CD14-positive monocyte (primary cell): ENCODE results near the gene FAM20C. TPM values are rescaled to one million over a fixed set of nuclear protein-coding genes. Genes with fewer than 3 reads are reported as not detected.
A peak's percentile ranks its signal among the peaks of the same experiment; 100 is the strongest.

ENCODE experiments used
- DNase-seq, 3 donors: peaks; one replicate each; pipeline ENCODE4 v3.0.0-alpha.2; 2011 to 2022
- H2AFZ ChIP-seq: 2 replicates; pipeline ENCODE4 v1.6.0; 2012; ENCODE audit warnings: mild to moderate bottlenecking, low read depth, low read length, inconsistent platforms; ENCODE audit not compliant: insufficient read depth, poor library complexity, severe bottlenecking
- H3K27ac ChIP-seq, 2 donors: 1 replicate in 1 of 2; 2 replicates in 1 of 2; pipeline ENCODE4 v1.5.1; 2012 to 2013; ENCODE audit warnings: low read length in 2 of 2, control low read depth in 1 of 2, inconsistent platforms in 1 of 2, low read depth in 1 of 2, mild to moderate bottlenecking in 1 of 2
- H3K27me3 ChIP-seq, 2 donors: one replicate each; pipeline versions ENCODE4 v1.6.0 to v1.6.1; 2011 to 2013; ENCODE audit warnings: low read length in 2 of 2; ENCODE audit not compliant: control insufficient read depth in 2 of 2, insufficient read depth in 2 of 2
- H3K36me3 ChIP-seq, 2 donors: replicated peaks in 1 of 2; 1 replicate in 1 of 2; 2 replicates in 1 of 2; pipeline versions ENCODE4 v1.5.1 to v1.6.1; 2012 to 2013; ENCODE audit warnings: low read length in 2 of 2, control low read depth in 1 of 2, inconsistent platforms in 1 of 2, mild to moderate bottlenecking in 1 of 2; ENCODE audit not compliant: insufficient read depth in 2 of 2, control insufficient read depth in 1 of 2
- H3K4me1 ChIP-seq, 2 donors: 1 replicate in 1 of 2; 2 replicates in 1 of 2; pipeline versions ENCODE4 v1.5.1 to v1.6.1; 2012 to 2013; ENCODE audit warnings: low read length in 2 of 2, control low read depth in 1 of 2, inconsistent platforms in 1 of 2, mild to moderate bottlenecking in 1 of 2, moderate library complexity in 1 of 2; ENCODE audit not compliant: insufficient read depth in 2 of 2, control insufficient read depth in 1 of 2
- H3K4me2 ChIP-seq: replicated peaks from 2 replicates; pipeline ENCODE3; 2012; ENCODE audit warnings: low read length, moderate library complexity, mild to moderate bottlenecking; ENCODE audit not compliant: poor library complexity, severe bottlenecking; ENCODE audit errors: extremely low read depth
- H3K4me3 ChIP-seq, 3 experiments: fragments of 200-600 bp in 1 of 3; sonication (generic) in 1 of 3; replicated peaks in 1 of 3; 1 replicate in 2 of 3; 2 replicates in 1 of 3; pipeline ENCODE4 v1.5.1; 2011 to 2013; ENCODE audit warnings: low read length in 3 of 3, mild to moderate bottlenecking in 3 of 3, control low read depth in 2 of 3, low read depth in 2 of 3, inconsistent platforms in 1 of 3, moderate library complexity in 1 of 3
- H3K79me2 ChIP-seq: 2 replicates; pipeline ENCODE4 v1.6.0; 2012; ENCODE audit warnings: mild to moderate bottlenecking, control low read depth, inconsistent platforms, low read length, moderate library complexity; ENCODE audit not compliant: insufficient read depth
- H3K9ac ChIP-seq: 2 replicates; pipeline ENCODE4 v1.6.0; 2017; ENCODE audit warnings: low read length, mild to moderate bottlenecking; ENCODE audit not compliant: insufficient read depth, poor library complexity, severe bottlenecking
- H3K9me3 ChIP-seq, 2 donors: replicated peaks in 1 of 2; 1 replicate in 1 of 2; 2 replicates in 1 of 2; pipeline versions ENCODE4 v1.5.1 to v1.6.1; 2012 to 2013; ENCODE audit warnings: low read length in 2 of 2, control low read depth in 1 of 2; ENCODE audit not compliant: control insufficient read depth in 1 of 2, insufficient read depth in 1 of 2
- H4K20me1 ChIP-seq: 2 replicates; pipeline ENCODE4 v1.6.0; 2012; ENCODE audit warnings: mild to moderate bottlenecking, low read length, control low read depth, moderate library complexity; ENCODE audit not compliant: insufficient read depth
- H3K27ac Mint-ChIP-seq, 7 donors: one replicate each; pipeline ENCODE4 v1.8.0; 2020; ENCODE audit warnings: mild to moderate bottlenecking in 7 of 7, mixed read lengths in 7 of 7, moderate library complexity in 6 of 7, inconsistent platforms in 2 of 7
- H3K27me3 Mint-ChIP-seq, 3 donors: one replicate each; pipeline ENCODE4 v1.8.0; 2021 to 2022; ENCODE audit warnings: low read depth in 3 of 3, mild to moderate bottlenecking in 3 of 3, mixed read lengths in 3 of 3, moderate library complexity in 3 of 3, inconsistent platforms in 1 of 3
- H3K36me3 Mint-ChIP-seq, 2 donors: one replicate each; pipeline ENCODE4 v1.8.0; 2020; ENCODE audit warnings: mixed read lengths in 2 of 2, inconsistent platforms in 1 of 2, mild to moderate bottlenecking in 1 of 2
- H3K4me1 Mint-ChIP-seq: one replicate; pipeline ENCODE4 v1.8.0; 2020; ENCODE audit warnings: mild to moderate bottlenecking, mixed read lengths
- H3K4me3 Mint-ChIP-seq, 2 donors: one replicate each; pipeline ENCODE4 v1.8.0; 2020; ENCODE audit warnings: mild to moderate bottlenecking in 2 of 2, mixed read lengths in 2 of 2, moderate library complexity in 1 of 2
- H3K9me3 Mint-ChIP-seq, 7 donors: one replicate each; pipeline ENCODE4 v1.8.0; 2020 to 2022; ENCODE audit warnings: mixed read lengths in 7 of 7, mild to moderate bottlenecking in 6 of 7, moderate library complexity in 6 of 7, inconsistent platforms in 2 of 7
- WGBS: methylation state at CpG from one replicate; pipeline ENCODE4 v1.1.5; 2013; ENCODE audit warnings: missing lambda C conversion rate; ENCODE audit not compliant: insufficient coverage; 5-methylcytosine and 5-hydroxymethylcytosine counted together
- intact Hi-C, 2 donors: fragments of 100-400 bp; cut with micrococcal nuclease; formaldehyde crosslinking; loops; one replicate each; pipeline versions ENCODE4 v1.15.0 to v1.15.1; 2023
- polyA minus RNA-seq: library from RNA; depleted of rRNA, polyadenylated mRNA; stranded (reverse); fragments of >200 nt; gene quantifications from 2 replicates; pipeline ENCODE4 v1.2.3, GENCODE V29; 2012
- polyA plus RNA-seq, 3 donors: library from polyadenylated mRNA; depleted of rRNA in 1 of 3; unstranded in 2 of 3; stranded (reverse) in 1 of 3; fragments of 300-500 nt in 2 of 3; fragments of >200 nt in 1 of 3; fragmentation: Illumina TruSeq in 2 of 3; gene quantifications; 1 replicate in 2 of 3; 2 replicates in 1 of 3; pipeline ENCODE4 v1.2.3, GENCODE V29; 2012 to 2021
- total RNA-seq, 12 experiments: library from RNA in 1 of 12; stranded (reverse) in 1 of 12; fragments of 120-200 nt in 1 of 12; gene quantifications; one replicate each; pipeline ENCODE4 v1.2.4 and lab custom pipeline; 2013 to 2026; ENCODE audit warnings: mixed read lengths in 6 of 12, inconsistent platforms in 1 of 12
- TF ChIP-seq, protein P1 (sequence below): fragments of 200-600 bp; IDR thresholded peaks from one replicate; pipeline ENCODE4 v1.8.0; 2022; ENCODE audit warnings: antibody characterized with exemption, mild to moderate bottlenecking

Gene FAM20C
- 18.8 TPM for total RNA-seq (2013)
- polyA plus RNA-seq (10 to 100 TPM in 1 of 3 donors, 1 to 10 TPM in 2; 1.2 to 32.2 (median 1.5) TPM), polyA minus RNA-seq (65.9 and 78.8 TPM in 2 replicates), total RNA-seq (lab: John Stamatoyannopoulos, UW) (13.2 to 87.2 (median 37.5) reads per million in 11 experiments)

DNA sequence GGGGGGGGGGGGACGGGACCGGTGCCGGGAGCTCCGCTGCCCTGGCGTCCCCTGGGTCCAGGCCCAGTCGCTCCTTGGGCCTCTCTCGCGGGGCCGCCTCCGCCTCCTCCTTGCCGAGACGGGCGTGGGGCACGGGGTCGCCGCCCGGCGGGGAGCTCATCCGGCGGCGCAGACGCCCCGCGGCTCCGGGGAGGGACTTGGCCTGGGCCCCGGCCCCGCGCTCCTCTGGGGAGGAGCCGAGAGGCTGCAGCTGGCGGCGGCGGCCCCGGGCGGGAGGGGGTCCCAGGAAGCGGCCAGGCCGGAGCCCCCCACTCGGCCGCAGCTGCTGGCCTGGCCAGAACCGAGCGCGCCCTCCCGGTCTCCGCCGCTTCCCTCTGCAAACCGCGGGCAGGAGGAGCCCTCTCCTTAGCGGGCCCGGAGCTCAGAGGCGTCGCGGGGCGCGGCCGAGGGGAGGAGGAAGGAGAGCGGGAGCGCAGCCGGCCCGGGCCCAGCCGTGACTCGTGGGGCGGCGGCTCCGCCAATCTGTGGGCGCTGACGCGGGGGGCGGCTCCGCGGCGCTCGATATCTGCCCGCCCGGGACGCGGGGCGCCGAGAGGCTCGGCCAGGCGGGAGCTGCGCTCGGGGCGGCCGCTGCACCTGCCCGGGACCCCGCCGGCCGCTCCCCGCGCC is at the start of gene FAM20C:
Gene FAM20C, plus strand, starts transcription at position 591 of the 669 bp plus-strand sequence. CDS start 629 bp downstream, outside the sequence.
- DNase-seq = peak; percentile 82 to 85 (median 82)
- H2AFZ ChIP-seq = no peak within 1 kb of the TSS
- H3K4me1 Mint-ChIP-seq = peaks cover 40% of the 10 kb centered on the region
- peaks cover 0 to under 1% (median 0%) of the 10 kb centered on the region in 7 donors for H3K9me3 Mint-ChIP-seq
- peak within 1 kb of the TSS; percentile 56 to 91 (median 86) for H3K4me3 ChIP-seq
- peak within 1 kb of the TSS; percentile 97 for H3K4me3 Mint-ChIP-seq
- TF ChIP-seq, protein P1, sequence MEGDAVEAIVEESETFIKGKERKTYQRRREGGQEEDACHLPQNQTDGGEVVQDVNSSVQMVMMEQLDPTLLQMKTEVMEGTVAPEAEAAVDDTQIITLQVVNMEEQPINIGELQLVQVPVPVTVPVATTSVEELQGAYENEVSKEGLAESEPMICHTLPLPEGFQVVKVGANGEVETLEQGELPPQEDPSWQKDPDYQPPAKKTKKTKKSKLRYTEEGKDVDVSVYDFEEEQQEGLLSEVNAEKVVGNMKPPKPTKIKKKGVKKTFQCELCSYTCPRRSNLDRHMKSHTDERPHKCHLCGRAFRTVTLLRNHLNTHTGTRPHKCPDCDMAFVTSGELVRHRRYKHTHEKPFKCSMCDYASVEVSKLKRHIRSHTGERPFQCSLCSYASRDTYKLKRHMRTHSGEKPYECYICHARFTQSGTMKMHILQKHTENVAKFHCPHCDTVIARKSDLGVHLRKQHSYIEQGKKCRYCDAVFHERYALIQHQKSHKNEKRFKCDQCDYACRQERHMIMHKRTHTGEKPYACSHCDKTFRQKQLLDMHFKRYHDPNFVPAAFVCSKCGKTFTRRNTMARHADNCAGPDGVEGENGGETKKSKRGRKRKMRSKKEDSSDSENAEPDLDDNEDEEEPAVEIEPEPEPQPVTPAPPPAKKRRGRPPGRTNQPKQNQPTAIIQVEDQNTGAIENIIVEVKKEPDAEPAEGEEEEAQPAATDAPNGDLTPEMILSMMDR = no peak
- H3K79me2 ChIP-seq = peaks cover 33% of the 10 kb centered on the region
- peaks cover 45% of the 10 kb centered on the region for H4K20me1 ChIP-seq
- H3K36me3 ChIP-seq = peaks cover 22 to 23% of the 10 kb centered on the region in 2 donors
- H3K27me3 Mint-ChIP-seq = peaks cover 10 to 35% (median 20%) of the 10 kb centered on the region in 3 donors
- peaks cover 24 to 43% of the 10 kb centered on the region in 2 donors for H3K4me1 ChIP-seq
- peak within 1 kb of the TSS; percentile 77 for H3K4me2 ChIP-seq
- peak within 1 kb of the TSS; percentile 78 for H3K9ac ChIP-seq
- peak within 1 kb of the TSS in 6 of 7 donors; percentile 45 to 96 (median 84) for H3K27ac Mint-ChIP-seq
- intact Hi-C loops = loop anchor here (5.0 kb wide), 2 partner anchors 40 to 75 kb away; no protein-coding TSS in a partner anchor
- under 1% methylated on average over 71 of the region's 89 CpGs for WGBS
- H3K27ac ChIP-seq = peak within 1 kb of the TSS in 1 of 2 donors; percentile 68
- H3K36me3 Mint-ChIP-seq = peaks cover 43 to 49% of the 10 kb centered on the region in 2 donors
- H3K9me3 ChIP-seq = no peaks in the 10 kb centered on the region
- H3K27me3 ChIP-seq = peaks cover 0 to 18% of the 10 kb centered on the region in 2 donors

DNA sequence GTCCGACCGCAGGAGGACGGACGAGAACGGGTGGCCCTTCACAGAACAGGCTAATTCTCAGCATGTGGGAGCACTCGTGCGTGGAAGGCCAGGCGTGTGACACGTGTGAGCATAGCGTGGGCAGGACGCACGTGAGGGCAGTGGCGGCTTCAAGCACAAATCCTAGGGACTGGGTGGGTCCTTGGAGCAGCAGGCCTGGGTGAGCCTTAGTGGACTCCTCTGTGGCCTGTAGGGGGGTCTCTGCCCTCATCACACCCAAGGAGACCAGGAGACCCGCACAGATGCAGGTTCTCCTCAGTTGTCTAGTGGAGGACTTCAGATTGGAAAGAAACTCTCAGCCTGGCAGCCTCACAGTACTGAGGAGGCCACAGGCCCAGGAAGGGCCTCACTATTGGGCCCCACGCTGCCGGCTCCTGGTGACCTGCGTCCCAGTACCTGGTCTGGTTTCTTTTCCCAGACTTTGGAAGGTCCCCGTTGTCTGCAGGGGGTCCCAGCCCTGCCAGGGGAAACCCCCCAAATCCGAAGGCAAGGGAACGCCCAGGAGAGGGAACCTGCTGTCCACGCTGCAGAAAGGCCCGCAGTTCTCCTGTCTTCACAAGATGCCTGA is 49.1 kb upstream of the FAM20C start:
- H3K27ac Mint-ChIP-seq = peak overlapping the region in 4 of 7 donors; percentile 67 to 90 (median 80)
- H3K4me3 Mint-ChIP-seq = no peak overlapping the region
- H3K9me3 ChIP-seq = no peaks in the 10 kb centered on the region
- H3K27me3 Mint-ChIP-seq = peaks cover 1 to 6% (median 2%) of the 10 kb centered on the region in 3 donors
- TF ChIP-seq, protein P1 = no peak
- peak overlapping the region; percentile 68 to 78 for H3K27ac ChIP-seq
- H3K79me2 ChIP-seq = no peaks in the 10 kb centered on the region
- H2AFZ ChIP-seq = peak overlapping the region; percentile 76
- H3K27me3 ChIP-seq = no peaks in the 10 kb centered on the region
- H3K4me1 ChIP-seq = peaks cover 28 to 29% of the 10 kb centered on the region in 2 donors
- H3K36me3 Mint-ChIP-seq = peaks cover 8 to 14% of the 10 kb centered on the region in 2 donors
- no peaks in the 10 kb centered on the region for H3K36me3 ChIP-seq
- H3K4me3 ChIP-seq = no peak overlapping the region
- DNase-seq = no peak
- H3K9ac ChIP-seq = no peak overlapping the region
- 94% methylated on average over 19 of the region's 22 CpGs for WGBS
- intact Hi-C loops = no loop called here
- no peaks in the 10 kb centered on the region for H3K9me3 Mint-ChIP-seq
- peaks cover 29% of the 10 kb centered on the region for H3K4me1 Mint-ChIP-seq
- no peaks in the 10 kb centered on the region for H4K20me1 ChIP-seq
- no peak overlapping the region for H3K4me2 ChIP-seq
